ENCODE results near the gene CRISPLD2.

CRISPLD2 gene

DNA sequence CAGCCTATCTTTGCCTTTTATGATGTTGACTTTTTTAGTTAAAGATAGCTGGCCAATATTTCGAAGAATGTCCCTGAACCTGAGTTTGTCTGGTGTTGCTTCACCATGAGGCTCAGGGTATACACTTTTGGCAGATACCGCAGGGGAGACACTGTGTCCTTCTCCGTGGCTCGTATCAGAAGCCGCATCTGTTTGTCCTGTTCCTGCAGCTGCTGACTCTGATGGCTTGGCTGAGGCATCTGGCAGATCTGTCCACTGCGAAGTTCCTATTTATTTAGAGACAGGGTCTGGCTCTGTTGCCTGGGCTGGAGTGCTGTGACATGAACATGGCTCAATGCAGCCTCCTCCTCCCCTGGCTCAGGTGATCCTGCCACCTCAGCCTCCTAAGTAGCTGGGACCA is 93.5 kb downstream of the CRISPLD2 start:
- no peak for DNase-seq (ENCODE audit: low spot score)

DNA sequence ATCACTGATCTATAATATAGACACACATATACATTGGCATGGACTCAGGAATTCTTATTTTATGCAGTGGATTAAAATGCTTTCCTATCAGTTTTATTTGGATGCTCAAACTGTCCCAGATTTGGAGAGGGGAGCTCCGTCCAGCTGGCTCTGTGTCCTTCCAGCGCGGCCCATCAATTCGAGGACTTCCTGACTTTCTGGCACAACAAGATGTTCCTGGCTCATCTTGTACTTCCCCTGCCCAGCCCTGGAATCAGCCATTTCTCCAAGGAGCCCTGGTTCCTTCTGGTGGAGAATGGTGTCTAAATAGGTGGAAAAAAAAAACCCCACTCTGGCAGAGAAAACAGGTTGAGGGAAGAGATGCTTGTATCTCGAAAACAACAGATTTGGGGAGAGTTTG is 94.5 kb downstream of the CRISPLD2 start:
- no peak for DNase-seq (ENCODE audit: low spot score)

DNA sequence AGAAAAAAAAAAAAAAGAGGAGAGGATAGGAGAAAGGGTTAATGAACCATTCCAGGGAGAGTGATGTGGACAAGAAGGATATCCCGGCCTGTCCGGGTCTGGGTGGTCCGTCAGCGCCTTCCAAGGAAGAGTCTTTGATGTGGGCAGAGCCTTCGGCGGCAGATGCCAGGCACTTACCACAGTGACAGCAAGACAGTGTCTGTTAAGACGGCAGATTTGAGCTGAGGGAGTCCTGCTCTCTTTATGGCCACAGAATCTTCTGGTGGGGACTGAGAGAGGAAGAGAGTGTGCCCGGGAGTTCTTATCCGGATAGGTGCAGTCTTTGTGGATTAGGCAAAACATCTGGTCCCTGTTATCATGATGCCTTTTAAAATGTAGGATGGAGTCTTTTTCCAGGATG is 96.4 kb downstream of the CRISPLD2 start:
- no peak for DNase-seq (ENCODE audit: low spot score)

DNA sequence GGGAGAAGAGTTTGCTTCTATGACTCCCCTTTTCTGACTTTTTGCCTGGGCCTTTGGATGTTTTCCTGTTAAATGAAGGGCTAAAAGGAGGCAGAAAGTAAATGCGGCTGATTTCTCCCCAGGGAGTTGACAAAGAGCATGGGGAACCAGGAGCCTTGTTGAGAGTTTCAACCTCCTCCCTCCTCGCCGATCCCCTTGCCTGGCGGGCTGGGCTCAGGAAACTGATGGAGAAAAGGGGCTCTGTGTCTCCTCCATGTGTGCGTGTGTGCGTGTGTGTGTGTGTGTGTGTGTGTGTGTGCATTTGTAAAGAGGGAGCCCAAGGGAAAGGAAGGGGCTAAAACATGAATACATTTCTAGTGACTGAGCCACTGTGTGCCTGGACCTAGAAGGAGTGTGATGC is 97.1 kb downstream of the CRISPLD2 start:
- no peak for DNase-seq (ENCODE audit: low spot score)

DNA sequence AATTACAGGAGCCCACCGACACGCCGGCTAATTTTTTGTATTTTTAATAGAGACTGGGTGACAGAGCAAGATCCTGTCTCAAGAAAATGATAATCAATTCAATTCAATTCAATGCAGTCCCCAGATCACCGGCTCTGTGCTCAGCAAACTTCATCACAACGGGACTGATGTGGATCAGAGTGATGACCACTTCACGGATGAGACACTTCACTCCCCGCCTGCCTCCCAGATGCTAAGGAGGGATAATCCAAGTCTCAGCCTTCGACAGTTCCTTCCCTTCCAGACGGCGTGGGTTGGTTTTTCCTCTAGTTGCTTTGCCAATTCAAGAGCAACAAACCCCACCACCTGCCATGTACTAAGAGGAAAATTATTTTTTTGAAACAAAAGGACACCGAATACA is 97.7 kb downstream of the CRISPLD2 start:
- DNase-seq (ENCODE audit: low spot score), result no peak

DNA sequence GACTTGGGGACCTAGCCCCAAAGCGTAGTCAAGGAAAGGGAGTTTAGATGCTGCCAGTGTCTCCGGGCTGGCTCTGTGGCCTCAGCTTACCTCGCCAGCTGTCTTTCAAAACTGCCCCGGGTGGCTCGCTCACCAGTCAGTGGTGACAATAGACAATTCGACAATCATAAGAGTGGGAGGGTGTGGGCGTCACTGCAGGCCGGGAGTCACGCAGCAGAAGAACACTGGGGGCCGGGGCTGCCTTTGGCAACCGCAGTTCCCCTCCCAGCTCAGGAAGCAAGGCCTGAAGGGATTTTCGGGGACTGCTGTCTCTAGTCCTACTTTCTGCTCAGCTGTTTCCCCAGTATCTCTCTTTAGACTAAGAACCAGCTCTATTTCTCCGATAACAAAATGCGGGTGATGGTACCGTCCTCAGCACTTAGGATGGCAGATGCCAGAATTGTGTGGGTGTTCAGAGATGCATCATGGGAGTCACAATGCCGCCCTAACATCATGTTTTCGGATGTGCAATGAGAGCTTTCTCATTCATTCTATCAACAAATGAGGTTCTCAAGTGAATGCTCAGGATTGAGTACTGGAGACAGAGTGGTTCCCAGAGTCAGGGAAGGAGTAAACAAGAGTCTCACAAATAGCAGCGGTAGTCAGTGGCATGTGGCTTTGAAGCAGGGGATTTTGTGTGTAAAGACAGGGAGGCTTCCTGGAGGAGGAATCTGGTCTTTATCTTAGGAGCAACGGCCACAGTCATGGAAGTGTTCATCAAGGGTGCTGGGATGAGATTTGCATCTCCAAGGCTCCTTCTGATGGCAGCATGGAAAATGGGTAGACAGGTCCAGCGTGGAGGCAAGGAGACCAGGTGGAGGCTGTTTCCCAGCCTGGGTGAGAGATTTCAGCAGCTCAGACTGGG is 98.5 kb downstream of the CRISPLD2 start:
- no peak for DNase-seq (ENCODE audit: low spot score)

DNA sequence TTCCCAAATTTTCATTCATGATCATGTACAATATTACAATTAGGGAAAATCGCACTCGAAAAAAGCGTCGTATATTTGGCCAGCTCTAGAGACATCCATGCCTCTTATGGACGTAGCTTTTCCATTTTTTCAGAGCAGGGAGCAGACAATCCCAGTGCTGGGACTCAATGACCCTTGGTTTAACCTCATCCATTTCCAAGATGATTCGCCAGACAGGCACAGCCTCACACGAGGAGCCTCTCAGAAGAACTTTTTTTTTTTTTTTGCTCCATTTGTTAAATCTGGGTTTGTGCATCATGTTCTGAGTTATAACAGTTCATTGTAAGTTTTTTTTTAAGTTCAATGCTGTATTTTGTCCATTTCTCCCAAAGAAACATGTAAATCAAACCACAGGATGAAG is 99.5 kb downstream of the CRISPLD2 start:
- DNase-seq (ENCODE audit: low spot score), result no peak

DNA sequence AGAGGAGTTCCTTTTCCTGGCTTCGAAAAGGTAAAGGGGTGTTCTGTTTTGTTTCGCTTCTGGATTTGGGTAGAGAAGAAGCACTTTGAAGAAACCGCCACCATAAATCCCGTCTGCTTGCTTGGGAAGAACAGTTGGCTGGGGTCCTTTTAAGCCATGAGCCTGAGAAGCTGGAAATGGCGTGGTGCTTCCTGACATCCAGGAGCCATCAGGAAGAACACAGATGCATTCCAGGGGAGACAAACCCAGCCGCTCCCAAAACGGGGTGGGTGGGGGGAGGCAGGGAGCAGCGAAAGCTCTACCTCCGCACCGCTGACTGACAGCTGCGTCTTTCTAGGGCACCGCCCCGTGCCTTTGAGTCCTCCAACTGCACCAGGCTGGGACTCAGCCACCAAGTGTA is 99.9 kb downstream of the CRISPLD2 start:
- DNase-seq (ENCODE audit: low spot score), result no peak

DNA sequence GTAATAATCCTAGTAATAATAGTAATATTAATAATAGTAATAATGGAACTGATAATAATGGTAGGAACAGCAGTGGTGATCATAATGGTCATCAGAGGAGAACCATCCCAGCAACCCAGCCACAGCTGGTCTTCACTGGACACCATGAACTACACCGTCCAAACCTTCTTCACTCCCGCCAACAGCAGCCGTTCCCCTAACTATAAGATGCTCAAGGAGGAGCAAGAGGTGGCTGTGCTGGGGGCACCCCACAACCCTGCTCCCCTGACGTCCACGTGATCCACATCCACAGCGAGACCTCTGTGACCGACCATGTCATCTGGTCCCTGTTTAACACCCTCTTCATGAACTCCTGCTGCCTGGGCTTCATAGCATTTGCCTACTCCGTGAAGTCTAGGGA is 100.5 kb downstream of the CRISPLD2 start:
- no peak for DNase-seq (ENCODE audit: low spot score)

DNA sequence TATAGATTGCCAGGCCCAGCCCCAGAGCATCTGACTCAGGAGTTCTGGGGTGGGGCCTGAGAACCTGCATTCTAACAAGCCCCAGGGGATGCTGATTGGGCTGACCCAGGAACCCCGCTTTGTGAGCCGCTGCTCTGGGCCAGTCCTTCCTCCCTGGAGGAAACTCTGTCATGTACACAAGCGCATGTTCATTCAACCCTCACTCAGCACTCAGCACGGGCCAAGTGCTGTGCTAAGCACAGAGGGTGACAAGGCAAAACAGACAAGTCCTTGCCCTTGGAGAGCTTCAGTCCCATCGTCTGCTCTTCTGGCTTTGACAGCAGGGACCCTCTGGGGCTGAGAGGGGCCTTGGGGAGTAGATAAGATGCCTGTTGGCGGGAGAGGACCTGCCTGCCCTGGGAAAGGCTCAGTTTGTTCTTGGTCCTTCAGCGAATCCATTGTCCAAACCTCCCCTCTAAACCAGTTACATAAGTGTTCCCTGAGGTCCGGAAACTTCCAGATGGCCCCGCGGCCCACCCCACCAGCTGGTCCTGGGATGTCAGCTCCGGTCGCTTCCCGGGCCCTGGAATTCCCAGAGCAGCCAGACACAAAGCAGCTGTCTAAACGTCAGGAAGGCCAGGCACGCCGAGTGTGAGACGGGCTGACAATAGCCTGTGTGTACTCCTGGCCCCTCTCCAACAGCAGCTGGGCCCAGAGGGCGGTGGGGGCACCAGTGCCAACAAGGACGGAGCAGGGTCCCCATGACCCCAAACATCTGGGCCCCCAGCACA is 102.8 kb downstream of the CRISPLD2 start:
- DNase-seq (ENCODE audit: low spot score), result no peak

DNA sequence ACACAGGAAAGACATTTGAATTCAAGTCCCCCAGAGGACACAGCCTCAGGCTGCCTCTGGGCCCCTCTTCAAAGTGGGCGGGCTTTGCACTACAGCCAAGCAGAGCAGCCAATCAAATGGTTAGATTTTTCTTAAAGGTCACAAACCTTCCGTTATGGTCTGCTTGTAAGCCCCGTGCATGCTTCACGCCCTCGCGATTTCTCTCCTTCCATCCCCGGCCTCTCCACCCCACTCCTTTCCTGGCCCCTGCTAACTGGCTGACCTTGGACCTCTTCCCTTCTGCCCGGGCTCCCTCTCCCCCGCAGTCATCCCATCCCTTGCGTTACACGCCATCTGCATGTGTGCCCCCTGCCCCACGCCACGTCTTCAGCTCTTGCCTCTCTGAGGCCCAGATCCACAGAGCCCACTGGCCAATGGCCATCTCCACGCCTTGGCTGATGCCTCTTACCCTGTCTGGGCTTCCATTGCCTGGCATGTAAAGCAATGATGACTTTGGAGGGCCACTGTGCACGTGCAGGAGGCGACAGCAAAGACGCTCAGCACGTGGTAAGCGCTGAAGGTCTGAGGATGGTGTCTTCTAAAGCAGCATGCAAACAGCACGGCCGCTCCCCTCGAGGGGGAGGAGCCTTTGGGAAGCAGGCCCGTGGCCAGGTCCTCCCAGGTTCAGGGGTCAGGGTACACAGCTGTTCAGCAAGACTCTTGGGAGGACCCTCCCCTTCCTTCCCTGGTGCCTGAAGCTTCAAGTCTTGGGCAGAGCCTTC is 104.7 kb downstream of the CRISPLD2 start:
- no peak for DNase-seq (ENCODE audit: low spot score)

DNA sequence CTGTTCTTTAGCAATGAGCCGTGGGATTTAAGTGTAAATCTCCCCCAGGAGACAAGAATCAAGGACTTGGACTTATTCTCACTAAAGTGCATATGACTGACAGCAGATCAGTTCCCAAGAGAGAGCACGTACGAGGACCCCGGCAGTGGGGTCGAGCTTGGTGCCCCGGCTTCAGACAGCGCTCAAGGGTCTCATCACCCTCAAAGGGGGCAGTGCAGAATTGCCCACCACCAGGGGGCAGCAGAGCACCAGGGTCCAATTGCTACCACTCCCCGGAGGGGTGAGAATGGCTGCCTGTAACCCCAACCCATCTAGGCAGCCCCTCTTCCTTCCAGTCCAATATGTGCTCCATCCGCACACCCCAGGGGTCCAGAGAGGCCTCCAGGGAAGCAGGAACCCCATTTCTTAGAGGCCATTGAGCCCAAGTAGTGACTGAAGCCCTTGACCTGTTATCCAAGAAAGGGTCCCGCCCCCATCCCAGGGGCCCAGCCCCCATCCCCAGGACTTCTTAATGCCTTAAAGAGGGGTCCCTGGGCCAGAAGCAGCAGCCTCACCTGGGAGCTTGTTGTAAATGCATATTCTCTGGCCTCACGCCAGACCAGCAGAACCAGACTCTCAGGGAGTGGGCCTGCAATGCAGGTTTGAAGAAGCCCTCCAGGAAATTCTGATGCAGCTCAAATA is 105.4 kb downstream of the CRISPLD2 start:
- DNase-seq (ENCODE audit: low spot score), result peak; percentile 71

DNA sequence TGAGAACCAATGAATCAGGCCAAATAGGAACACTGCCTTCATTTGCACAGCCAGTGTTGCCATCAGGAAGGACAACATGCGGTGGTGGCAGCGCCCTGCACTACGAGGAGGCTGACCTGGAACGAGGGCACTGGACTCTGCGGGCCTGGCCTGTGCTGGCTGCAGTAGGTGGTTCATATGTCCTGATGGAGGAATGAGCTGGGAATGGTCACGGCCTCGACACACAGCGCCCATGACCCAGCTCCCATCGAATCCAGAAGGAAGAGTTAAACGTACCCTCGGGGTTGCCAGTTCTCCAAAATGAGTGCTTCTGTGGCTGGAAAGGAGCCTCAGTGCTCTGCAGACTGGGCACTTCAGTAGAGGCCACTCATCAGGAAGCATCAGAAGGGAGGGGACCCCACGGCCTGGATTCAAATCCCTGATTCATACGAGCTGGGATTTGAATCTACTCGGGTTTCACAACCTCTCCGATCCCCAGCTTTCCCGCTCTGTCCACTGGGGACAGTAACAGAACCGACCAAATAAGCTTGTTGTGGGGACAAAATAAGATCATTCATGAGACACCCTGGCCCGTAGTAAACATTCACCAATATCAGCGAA is 106.1 kb downstream of the CRISPLD2 start:
- no peak for DNase-seq (ENCODE audit: low spot score)

DNA sequence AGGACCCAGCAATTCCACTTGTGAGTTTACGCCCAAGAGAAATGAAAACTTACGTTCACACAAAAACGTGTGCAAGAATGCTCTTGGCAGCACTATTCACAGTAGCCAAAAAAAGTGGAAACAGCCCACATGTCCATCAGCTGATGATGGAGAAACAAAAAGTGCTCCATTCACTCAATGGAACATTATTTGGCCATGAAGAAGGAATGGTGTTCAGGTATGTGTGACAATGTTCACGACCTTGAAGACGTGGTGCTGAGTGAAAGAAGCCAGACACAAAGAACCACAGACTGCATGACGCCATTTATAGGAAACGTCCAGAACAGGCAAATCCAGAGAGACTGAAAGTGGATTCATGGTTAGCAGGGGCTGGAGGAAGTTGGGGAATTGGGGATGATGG is 106.7 kb downstream of the CRISPLD2 start:
- no peak for DNase-seq (ENCODE audit: low spot score)

DNA sequence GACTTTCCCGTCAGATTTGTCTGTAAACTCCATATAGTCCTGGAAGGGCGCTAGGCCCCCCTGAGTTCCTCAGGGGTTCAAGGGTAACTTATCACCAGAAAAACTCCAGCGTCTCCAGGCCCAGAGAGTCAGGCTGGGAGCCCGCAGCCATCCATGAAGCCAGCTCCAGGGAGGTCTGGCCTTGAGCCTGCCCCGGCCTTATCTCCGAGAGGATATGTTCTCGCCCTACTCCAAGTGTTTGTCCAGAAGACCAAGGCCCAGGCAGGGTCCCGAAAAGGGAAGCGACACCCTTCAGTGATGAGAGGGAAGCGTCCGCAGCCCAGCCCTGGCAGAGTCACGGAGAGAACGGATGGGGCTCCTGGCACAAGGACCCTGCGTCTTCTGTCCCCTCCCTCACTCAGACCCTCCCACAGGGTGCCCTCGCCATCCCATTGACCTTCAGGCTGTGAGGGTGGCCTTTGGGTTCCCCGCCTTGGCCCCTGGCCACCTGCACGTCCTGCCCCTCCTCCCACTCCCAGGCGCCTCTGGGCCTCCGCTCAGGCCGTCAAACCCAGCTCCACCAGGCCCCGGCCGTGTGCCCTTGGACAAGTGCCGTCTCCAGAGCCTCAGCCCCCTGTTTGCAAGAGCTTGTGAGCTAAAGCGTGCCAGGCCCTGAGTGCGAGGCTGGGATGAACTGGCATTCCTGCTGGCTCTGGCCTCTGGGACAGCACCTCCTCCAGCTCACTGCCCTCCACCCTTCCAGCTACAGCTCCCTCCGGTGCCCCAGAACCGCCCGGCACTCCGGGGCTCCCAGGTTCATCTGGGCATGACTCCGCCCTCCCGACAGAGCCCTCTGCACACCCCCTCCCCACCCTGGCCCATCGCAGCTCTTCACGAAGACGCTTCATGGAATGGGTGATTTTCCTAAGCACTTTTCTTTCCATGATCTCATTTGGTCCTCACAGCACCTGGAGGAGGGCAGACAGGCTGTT is 108.1 kb downstream of the CRISPLD2 start:
- no peak for DNase-seq (ENCODE audit: low spot score)

DNA sequence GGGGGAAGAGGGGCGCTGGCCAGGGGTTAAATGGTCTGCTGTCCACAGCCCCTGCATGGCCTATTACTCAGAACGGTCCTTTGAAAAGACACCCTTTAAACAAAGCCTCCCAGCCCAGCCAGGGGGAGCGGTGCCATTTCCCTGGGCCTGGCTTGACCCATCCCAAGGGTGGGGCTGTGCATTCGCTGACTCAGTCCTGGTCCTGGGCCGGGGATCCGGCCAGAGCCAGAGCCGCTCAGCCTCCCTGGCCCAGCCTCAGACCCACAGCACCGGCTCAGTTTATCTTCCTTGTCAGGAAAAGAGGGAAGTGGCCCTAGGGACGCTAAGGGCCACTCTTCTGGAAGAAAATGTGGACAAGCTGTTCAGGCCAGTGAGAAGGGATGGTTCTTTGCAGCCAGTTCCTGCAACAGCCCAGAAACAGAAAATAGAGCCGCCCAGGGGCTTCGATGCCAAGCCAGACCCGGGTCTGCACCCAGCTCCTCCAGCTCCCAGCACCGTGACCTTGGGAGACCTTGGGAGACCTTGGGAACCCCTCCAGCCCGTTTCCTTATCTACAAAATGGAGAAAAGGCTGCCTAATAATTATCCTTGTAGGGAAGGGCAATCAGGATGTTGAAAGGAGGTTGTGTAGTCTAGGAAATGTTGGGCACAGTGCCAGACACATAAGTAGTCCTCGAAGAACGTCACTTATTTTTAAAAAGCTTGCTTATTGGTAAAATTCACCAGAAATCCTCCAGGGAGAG is 109.1 kb downstream of the CRISPLD2 start:
- DNase-seq (ENCODE audit: low spot score), result no peak

DNA sequence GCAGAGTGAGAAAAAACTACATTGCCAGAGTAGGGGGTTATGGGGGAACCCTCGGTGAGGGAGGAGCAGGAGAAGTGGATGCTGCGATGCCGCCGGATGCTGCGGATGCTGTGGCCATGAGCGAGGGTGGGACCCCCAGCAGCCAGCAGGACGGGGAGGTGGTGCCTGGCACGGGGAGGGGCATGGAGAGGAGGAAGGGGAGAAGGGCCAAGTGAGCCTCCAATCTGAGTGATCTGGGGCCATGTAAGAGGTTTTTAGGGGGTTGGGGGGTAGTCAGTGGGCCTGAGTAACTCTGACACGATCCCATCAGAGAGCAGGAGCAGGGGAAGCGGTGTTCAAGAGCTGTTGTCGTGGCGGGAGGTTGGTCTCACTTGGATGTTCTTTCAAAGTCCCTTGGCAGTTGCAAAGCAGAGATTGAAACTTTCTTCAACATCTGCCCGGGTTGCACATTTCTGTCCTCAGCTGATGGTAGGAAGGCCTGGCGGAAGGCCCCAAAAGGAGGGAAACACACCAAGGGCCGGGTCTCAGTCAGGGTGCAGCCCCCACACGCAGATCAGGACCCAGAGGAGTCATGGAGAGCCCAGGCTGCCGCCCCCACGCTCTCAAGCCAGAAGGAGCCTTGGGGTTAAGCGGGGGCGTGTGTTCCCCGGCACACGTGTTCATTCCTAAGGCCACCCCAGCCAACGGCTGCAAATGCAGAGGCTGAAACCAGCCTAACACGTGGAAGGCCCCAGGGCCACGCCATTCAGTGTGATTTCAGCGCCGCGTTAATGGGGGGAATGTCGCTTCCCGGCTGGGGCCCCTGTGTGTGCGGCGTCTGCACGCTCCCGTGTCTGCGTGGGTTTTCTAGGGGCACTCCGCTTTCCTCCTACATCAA is 109.9 kb downstream of the CRISPLD2 start:
- DNase-seq (ENCODE audit: low spot score), result no peak

DNA sequence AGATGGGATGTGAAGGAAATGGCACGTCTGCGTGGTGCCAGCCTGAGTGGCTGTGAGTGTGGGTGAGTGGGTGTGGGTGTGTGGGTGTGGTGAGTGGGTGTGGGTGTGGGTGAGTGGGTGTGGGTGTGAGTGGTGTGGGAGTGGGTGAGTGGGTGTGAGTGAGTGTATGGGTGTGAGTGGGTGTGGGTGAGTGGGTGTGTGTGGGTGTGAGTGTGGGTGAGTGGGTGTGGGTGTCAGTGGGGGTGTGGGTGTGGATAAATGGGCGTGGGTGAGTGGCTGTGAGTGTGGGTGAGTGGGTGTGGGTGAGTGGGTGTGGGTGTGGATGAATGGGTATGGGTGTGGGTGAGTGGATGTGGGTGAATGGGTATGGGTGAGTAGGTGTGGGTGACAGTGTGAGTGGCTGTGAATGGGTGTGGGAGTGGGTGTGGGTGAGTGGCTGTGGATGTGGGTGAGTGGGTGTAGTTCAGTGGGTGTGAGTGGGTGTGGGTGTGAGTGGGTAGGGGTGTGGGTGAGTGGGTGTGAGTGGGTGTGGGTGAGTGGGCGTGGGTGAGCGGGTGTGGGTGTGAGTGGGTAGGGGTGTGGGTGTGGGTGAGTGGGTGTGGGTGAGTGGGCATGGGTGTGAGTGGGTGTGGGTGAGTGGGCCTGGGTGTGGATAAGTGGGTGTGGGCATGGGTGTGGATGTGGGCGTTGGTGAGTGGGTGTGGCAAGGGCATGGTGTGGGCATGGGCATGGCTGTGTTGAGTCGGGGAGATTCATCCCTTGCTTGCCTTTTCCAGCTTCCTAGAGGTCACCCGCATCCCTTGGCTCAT is 110.7 kb downstream of the CRISPLD2 start:
- DNase-seq (ENCODE audit: low spot score), result no peak
